Measurements from ENCODE around the gene RUSC1. TPM values are rescaled to one million over a fixed set of nuclear protein-coding genes. Genes with fewer than 3 reads are reported as not detected.

RUSC1 gene
- total RNA-seq, 1 experiment from 2014 or later, result 69.2 TPM

- ATAC-seq (no peak), DNase-seq (ENCODE audit: low read depth, low spot score) (no peak)
- RAD21 ChIA-PET (ENCODE audit: low non-redundant PET in 1 of 2, low total read pairs in 2 of 2, uncharacterized antibody in 2 of 2, unreplicated experiment in 2 of 2), result no interaction called here
- POLR2A ChIA-PET, result no interaction called here
- no peak for TF ChIP-seq JUND (IDR thresholded peaks at IDR 0.05)
- no peak for TF ChIP-seq RAD21 (IDR thresholded peaks at IDR 0.05; ENCODE audit: low read depth)
- no peak for TF ChIP-seq EZH2phosphoT487 (IDR thresholded peaks at IDR 0.05; ENCODE audit: borderline replicate concordance)
- no peak for TF ChIP-seq CEBPB (IDR thresholded peaks at IDR 0.05; ENCODE audit: low read depth)
- TF ChIP-seq CTCF (IDR thresholded peaks at IDR 0.05 in 2 of 3, conservative IDR thresholded peaks at IDR 0.05 in 1 of 3; ENCODE audit: borderline replicate concordance in 1 of 3, insufficient read depth in 1 of 3, low read depth in 2 of 3, low read length in 2 of 3), result no peak
- TF ChIP-seq ZBTB33 (IDR thresholded peaks at IDR 0.05; ENCODE audit: extremely low read depth, insufficient replicate concordance, low read length), result no peak
- TF ChIP-seq EZH2 (IDR thresholded peaks at IDR 0.05), result no peak
- TF ChIP-seq SRF (IDR thresholded peaks at IDR 0.05; ENCODE audit: low read depth), result no peak
- no peak for TF ChIP-seq FOSL1 (IDR thresholded peaks at IDR 0.05; ENCODE audit: low read depth)
- no peak for TF ChIP-seq ELF1 (IDR thresholded peaks at IDR 0.05; ENCODE audit: borderline replicate concordance, low read depth)
- no peak for TF ChIP-seq SP1 (IDR thresholded peaks at IDR 0.05; ENCODE audit: low read depth)
- no peak for TF ChIP-seq ZFX (IDR thresholded peaks at IDR 0.05)
- TF ChIP-seq ATF3 (IDR thresholded peaks at IDR 0.05), result no peak
- no peak for TF ChIP-seq TCF7L2 (IDR thresholded peaks at IDR 0.05; ENCODE audit: borderline replicate concordance, extremely low read depth, insufficient read depth, insufficient read length)
- BruUV-seq (replicated peaks), result no TSS peak
- no peaks in the 10 kb centered on the region for H3K36me3 ChIP-seq (ENCODE audit: control insufficient read depth in 1 of 2, insufficient read depth in 2 of 2, low read length in 2 of 2)
- no peaks in the 10 kb centered on the region for H4K20me1 ChIP-seq (ENCODE audit: insufficient read depth)
- H3K9me2 ChIP-seq (ENCODE audit: insufficient read depth), result no peaks in the 10 kb centered on the region
- no peak overlapping the region for H3K4me3 ChIP-seq (replicated peaks in 1 of 2; ENCODE audit: low read depth in 1 of 2, low read length in 2 of 2)
- H2AFZ ChIP-seq (ENCODE audit: low read depth, low read length, poor library complexity, severe bottlenecking), result no peak overlapping the region
- no peaks in the 10 kb centered on the region for H3K9me3 ChIP-seq (ENCODE audit: control insufficient read depth in 1 of 2, insufficient read depth in 1 of 2, low read depth in 1 of 2, low read length in 2 of 2)
- no peak overlapping the region for H3K9ac ChIP-seq (ENCODE audit: low read length)
- intact Hi-C loops (cut with micrococcal nuclease), result no loop called here
- no peak overlapping the region for H3K27ac ChIP-seq (ENCODE audit: low read depth, low read length)
- CTCF ChIA-PET, result no interaction called here
- H3K27me3 ChIP-seq (ENCODE audit: insufficient read depth, low read length), result no peaks in the 10 kb centered on the region
- no peaks in the 10 kb centered on the region for H3K79me2 ChIP-seq (ENCODE audit: insufficient read depth, low read length)
- no peak overlapping the region for H3K4me2 ChIP-seq (ENCODE audit: low read length)
- no peaks in the 10 kb centered on the region; a peak in 1 of 4 replicates for H3K4me1 ChIP-seq (ENCODE audit: control insufficient read depth in 1 of 2, insufficient read depth in 2 of 2, low read length in 2 of 2)
Measured at GRCh38 chr1:155296661-155297060, 24.0 kb upstream of the RUSC1 start.

All from HCT116 (cell line).